HepG2 (cell line): ENCODE results near the gene APOA1. TPM values are rescaled to one million over a fixed set of nuclear protein-coding genes. Genes with fewer than 3 reads are reported as not detected.
A peak's percentile ranks its signal among the peaks of the same experiment; 100 is the strongest.

Source experiments
- ARID3A ChIP-seq: IDR thresholded peaks from 2 replicates; pipeline ENCODE4 v1.6.1; 2012; ENCODE audit warnings: low read depth, low read length, improper control_type of control experiment
- ATF2 ChIP-seq: sonication (generic); formaldehyde crosslinking; IDR thresholded peaks from 2 replicates; pipeline ENCODE4 v1.4.0; 2020; ENCODE audit warnings: missing genetic modification reagents
- DR1 ChIP-seq: sonication (generic); formaldehyde crosslinking; IDR thresholded peaks from 2 replicates; pipeline ENCODE4 v1.8.0; 2021; ENCODE audit warnings: mild to moderate bottlenecking, missing genetic modification reagents, inconsistent platforms
- FUBP1 ChIP-seq: sonication (generic); formaldehyde crosslinking; IDR thresholded peaks from 2 replicates; pipeline ENCODE4 v1.5.1; 2020; ENCODE audit warnings: missing genetic modification reagents, mild to moderate bottlenecking, borderline replicate concordance
- HOXA7 ChIP-seq: sonication (generic); formaldehyde crosslinking; IDR thresholded peaks from 2 replicates; pipeline ENCODE4 v1.8.1; 2022; ENCODE audit warnings: mild to moderate bottlenecking, missing genetic modification reagents, moderate library complexity
- NCOA5 ChIP-seq: sonication (generic); formaldehyde crosslinking; IDR thresholded peaks from 2 replicates; pipeline ENCODE4 v1.4.0; 2020; ENCODE audit warnings: missing genetic modification reagents
- NFE2L1 ChIP-seq: sonication (generic); formaldehyde crosslinking; IDR thresholded peaks from 2 replicates; pipeline ENCODE4 v1.4.0; 2020; ENCODE audit warnings: missing genetic modification reagents, mild to moderate bottlenecking, borderline replicate concordance
- RNF2 ChIP-seq: fragments of 450-650 bp; conservative IDR thresholded peaks from 2 replicates; pipeline ENCODE4 v1.6.1; 2016; ENCODE audit warnings: low read depth
- SMARCE1 ChIP-seq: fragments of 450-650 bp; IDR thresholded peaks from 2 replicates; pipeline ENCODE4 v1.6.1; 2017; ENCODE audit warnings: borderline replicate concordance
- ZNF12 ChIP-seq: sonication (generic); formaldehyde crosslinking; IDR thresholded peaks from 2 replicates; pipeline ENCODE4 v1.5.0; 2020; ENCODE audit warnings: missing genetic modification reagents
- polyA plus RNA-seq, 8 experiments: library from polyadenylated mRNA; depleted of rRNA in 3 of 8; stranded (reverse) in 7 of 8; unstranded in 1 of 8; fragments of >200 nt; fragmentation: Illumina TruSeq in 4 of 8; extraction: Trizol in 4 of 8; gene quantifications; 2 replicates each; pipeline versions ENCODE4 v1.2.1 to v1.2.3, GENCODE V29; 2011 to 2016; ENCODE audit warnings: low read depth in 4 of 8, missing spikeins in 1 of 8, mixed read lengths in 1 of 8; ENCODE audit not compliant: insufficient read depth in 1 of 8
- total RNA-seq, 5 experiments: library from RNA; depleted of rRNA; stranded (reverse); fragments of >200 nt; fragmentation: Illumina TruSeq; extraction: Trizol; gene quantifications; 2 replicates each; pipeline ENCODE4 v1.2.3, GENCODE V29; 2016; ENCODE audit warnings: low read depth in 1 of 5
- TF ChIP-seq, protein P1 (sequence below): sonication (generic); formaldehyde crosslinking; IDR thresholded peaks from 2 replicates; pipeline ENCODE4 v1.5.0; 2020; ENCODE audit warnings: missing genetic modification reagents
- TF ChIP-seq, protein P2 (sequence below): sonication (generic); formaldehyde crosslinking; IDR thresholded peaks from 2 replicates; pipeline ENCODE4 v1.4.0; 2020; ENCODE audit warnings: mild to moderate bottlenecking, missing genetic modification reagents, borderline replicate concordance

APOA1 gene
- total and polyA plus RNA-seq, 2 of the 13 experiments (the other 11 are each of a cell fraction or from before 2014, with no cell fraction given): 1,973 to 5,485 TPM

GRCh38 chr11:116832350-116833290, 4.8 kb downstream of the APOA1 start (continued):
- TF ChIP-seq, protein P1, sequence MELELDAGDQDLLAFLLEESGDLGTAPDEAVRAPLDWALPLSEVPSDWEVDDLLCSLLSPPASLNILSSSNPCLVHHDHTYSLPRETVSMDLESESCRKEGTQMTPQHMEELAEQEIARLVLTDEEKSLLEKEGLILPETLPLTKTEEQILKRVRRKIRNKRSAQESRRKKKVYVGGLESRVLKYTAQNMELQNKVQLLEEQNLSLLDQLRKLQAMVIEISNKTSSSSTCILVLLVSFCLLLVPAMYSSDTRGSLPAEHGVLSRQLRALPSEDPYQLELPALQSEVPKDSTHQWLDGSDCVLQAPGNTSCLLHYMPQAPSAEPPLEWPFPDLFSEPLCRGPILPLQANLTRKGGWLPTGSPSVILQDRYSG: no peak
- TF ChIP-seq NCOA5 (CRISPR knock-in tag) (0 out of 2 replicates have a peak, but pooled peaks have one; percentile 49), DR1 (CRISPR knock-in tag) (no peak), RNF2 (no peak), SMARCE1 (no peak), ATF2 (CRISPR knock-in tag) (peak; percentile 95), ARID3A (peak; percentile 72), FUBP1 (CRISPR knock-in tag) (0 out of 2 replicates have a peak, but pooled peaks have one; percentile 88), HOXA7 (CRISPR knock-in tag) (no peak), NFE2L1 (CRISPR knock-in tag) (no peak), ZNF12 (CRISPR knock-in tag) (peak; percentile 81)
- TF ChIP-seq, protein P2, sequence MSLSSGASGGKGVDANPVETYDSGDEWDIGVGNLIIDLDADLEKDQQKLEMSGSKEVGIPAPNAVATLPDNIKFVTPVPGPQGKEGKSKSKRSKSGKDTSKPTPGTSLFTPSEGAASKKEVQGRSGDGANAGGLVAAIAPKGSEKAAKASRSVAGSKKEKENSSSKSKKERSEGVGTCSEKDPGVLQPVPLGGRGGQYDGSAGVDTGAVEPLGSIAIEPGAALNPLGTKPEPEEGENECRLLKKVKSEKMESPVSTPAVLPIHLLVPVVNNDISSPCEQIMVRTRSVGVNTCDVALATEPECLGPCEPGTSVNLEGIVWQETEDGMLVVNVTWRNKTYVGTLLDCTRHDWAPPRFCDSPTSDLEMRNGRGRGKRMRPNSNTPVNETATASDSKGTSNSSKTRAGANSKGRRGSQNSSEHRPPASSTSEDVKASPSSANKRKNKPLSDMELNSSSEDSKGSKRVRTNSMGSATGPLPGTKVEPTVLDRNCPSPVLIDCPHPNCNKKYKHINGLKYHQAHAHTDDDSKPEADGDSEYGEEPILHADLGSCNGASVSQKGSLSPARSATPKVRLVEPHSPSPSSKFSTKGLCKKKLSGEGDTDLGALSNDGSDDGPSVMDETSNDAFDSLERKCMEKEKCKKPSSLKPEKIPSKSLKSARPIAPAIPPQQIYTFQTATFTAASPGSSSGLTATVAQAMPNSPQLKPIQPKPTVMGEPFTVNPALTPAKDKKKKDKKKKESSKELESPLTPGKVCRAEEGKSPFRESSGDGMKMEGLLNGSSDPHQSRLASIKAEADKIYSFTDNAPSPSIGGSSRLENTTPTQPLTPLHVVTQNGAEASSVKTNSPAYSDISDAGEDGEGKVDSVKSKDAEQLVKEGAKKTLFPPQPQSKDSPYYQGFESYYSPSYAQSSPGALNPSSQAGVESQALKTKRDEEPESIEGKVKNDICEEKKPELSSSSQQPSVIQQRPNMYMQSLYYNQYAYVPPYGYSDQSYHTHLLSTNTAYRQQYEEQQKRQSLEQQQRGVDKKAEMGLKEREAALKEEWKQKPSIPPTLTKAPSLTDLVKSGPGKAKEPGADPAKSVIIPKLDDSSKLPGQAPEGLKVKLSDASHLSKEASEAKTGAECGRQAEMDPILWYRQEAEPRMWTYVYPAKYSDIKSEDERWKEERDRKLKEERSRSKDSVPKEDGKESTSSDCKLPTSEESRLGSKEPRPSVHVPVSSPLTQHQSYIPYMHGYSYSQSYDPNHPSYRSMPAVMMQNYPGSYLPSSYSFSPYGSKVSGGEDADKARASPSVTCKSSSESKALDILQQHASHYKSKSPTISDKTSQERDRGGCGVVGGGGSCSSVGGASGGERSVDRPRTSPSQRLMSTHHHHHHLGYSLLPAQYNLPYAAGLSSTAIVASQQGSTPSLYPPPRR (CRISPR knock-in tag): peak; percentile 98
